LHCN-M2 (cell line): ENCODE data around the gene ZMYND8. TPM values are rescaled to one million over a fixed set of nuclear protein-coding genes. Genes with fewer than 3 reads are reported as not detected.
A peak's percentile ranks its signal among the peaks of the same experiment; 100 is the strongest.
"Not testable (repeated sequence)": the region's sequence is repeated elsewhere in the genome, so short reads cannot be mapped to it uniquely, and the experiment has no call there.

ENCODE experiments used
- DNase-seq: peaks from one replicate; pipeline ENCODE4 v3.0.0-alpha.2; 2012; ENCODE audit warnings: low read depth
- total RNA-seq: library from RNA; depleted of rRNA; stranded (reverse); fragments of >200 nt; gene quantifications from 2 replicates; pipeline ENCODE4 v1.2.3, GENCODE V29; 2014

The ZMYND8 gene
- total RNA-seq, 1 experiment from 2014 or later: 56.4 TPM

DNA sequence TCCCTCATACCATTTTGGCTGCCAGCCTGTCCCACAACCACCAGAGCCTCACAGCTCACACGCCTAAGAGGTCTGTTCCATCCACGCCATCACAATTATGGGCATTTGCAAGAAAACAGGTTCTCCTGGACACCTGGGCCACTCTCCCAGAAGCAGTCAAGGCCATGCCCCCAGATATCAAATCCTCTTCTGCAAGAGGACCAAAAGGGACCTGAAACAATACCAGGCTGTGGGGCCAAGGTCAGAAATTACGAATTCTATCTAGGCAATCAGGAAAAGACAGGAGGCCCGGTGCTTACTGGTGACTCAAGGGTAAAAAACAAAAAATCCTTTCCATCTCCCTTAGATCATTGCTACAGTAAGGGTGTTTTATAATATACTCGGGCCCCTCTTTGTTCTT is 69.8 kb downstream of the ZMYND8 start:
- DNase-seq: no peak

DNA sequence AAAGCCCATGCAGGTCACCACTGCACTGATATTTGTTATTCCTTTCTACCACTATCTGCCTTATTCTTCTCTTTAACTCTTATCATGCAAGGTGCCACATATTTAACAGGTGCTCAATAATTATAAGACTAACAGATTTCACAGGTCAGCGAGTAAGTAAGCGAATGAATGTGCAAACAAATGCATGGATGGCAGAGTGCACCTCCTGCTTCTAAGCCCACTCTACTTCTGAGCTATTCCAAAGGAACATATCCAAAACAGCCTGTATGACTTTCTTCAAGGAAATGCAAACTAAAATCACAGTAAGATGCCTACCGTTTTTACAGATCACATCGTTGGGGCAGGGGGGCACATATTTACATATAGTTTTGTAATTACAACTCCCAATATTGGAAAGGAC is 71.3 kb downstream of the ZMYND8 start:
- no peak for DNase-seq

GRCh38 chr20:47284373-47284772 is 72.1 kb downstream of the ZMYND8 start:
- no peak for DNase-seq

DNA sequence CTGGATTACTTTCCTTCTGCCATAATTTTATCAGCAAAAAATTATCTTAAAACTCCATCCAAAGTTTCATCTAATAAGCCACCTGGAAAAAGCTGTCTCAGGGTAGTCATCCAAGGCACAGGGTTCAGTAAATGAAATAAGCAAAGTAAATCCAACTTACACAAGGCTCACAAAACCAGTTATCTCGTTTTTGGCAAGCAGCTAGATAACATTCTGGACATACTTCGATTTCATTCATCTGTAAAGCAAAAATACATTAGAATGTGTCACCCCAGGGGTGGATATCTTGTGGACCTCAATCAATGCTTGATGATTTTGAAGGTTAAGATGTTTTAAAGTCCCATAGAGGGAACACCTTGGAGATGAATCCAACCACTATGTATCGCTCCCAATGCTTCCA is 73.1 kb downstream of the ZMYND8 start:
- DNase-seq: no peak

DNA sequence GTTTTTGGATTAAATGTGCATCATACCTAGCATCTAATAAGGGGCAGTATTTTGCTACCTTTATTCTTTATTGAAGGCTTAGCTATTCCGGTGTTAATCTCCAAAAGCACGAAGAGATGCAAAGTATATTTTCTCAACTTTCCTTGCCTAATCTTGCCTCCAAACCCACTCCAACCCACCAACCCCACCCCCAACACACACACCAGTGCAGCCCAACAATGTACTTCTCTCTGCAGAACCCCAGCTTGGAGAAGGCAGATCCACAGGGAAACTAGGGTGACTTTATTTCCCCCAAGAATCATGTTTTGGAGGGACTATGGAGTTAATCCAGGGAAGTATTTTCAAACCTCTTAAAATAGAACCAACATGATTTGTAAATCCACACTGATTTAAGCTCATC is 73.6 kb downstream of the ZMYND8 start:
- no peak for DNase-seq

- no peak for DNase-seq
Observed at GRCh38 chr20:47281376-47281775, 75.1 kb downstream of the ZMYND8 start.

GRCh38 chr20:47280668-47281067 is 75.8 kb downstream of the ZMYND8 start:
- DNase-seq: no peak

DNA sequence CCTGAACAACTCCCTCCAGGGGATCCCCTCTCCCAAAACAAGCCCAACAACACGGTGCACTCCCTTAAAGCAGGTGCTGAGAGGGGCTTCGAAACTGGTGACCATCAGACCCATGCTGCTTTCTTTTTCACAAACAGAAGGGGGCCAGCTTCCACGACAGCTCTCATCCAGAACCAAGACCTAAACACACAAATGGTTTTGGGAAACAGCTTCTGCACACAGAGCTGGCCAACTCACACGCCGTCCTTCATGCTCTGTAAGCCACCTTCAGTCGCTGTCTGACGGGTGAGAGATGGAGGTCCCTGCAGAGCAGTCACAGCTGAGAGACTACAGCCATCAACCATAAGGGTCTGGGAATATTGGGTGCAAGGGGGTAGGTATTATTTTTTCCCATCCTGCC is 76.3 kb downstream of the ZMYND8 start:
- no peak for DNase-seq

DNA sequence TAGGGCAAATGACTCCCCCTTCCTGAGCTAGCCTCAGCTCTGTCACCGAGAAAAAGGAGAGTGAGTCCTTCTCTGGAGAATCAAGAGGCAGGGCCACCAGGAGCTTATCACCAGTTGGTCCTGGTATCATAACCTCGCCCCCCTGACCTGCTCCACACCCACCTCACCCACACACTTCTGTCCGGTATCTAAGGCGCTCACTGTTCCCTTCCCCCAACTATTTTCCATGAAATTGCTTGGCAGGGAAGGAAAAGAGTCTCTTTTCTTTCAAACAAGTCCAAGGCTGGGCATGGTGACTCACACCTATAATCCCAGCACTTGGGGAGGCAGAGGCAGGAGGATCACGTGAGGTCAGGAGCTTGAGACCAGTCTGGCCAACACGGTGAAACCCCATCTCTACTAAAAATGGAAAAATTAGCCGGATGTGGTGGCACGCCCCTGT is 77.6 kb downstream of the ZMYND8 start:
- DNase-seq: peak; percentile 85

DNA sequence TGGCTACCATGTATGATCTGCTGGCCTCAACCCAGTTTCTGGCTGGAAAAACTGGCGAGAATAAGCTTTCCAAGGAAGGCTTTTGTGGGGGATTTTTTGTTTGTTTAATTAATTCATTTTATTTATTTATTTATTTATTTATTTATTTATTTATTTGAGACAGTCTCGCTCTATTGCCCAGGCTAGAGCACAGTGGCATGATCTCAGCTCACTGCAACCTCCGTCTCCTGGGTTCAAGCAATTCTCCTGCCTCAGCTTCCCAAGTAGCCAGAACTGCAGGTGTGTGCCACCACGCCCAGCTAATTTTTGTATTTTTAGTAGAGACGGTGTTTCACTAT is 79.0 kb downstream of the ZMYND8 start:
- DNase-seq: not testable (repeated sequence)

DNA sequence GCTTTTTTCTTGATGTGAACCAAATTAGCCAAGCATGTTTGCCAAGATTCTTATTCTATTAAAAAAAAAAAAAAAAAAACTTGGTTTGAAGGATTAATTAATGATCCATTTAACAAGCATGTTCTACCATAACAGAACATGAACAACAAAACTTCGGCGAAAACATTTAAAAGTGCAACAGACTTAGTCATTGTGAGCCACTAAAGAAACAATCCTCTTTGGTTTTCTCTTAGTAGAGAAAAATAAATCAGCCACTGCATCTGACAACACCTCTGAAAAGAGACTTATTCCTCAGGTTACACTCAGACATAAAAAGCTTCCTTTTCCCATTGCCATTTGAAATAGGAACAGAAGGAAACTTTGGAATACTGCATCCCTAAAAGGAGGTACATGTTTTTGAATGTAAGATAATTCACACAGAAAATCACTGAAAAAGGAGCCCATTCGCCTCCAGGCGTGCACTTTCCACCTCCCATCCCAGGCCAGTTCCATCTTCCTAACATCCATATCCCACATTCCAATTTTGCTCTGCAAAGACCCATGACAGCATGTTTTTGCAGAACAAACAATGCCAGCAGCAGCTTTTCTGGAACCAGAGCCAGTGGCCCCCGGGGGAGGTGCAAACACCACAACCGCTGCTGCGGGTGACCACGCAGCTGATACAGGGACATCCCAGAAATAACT is 79.5 kb downstream of the ZMYND8 start:
- DNase-seq: peak; percentile 61

- no peak for DNase-seq
Observed at GRCh38 chr20:47276251-47276650, 80.2 kb downstream of the ZMYND8 start.

- DNase-seq: no peak
Observed at GRCh38 chr20:47275548-47275947, 81.0 kb downstream of the ZMYND8 start.

GRCh38 chr20:47274401-47275108 is 81.9 kb downstream of the ZMYND8 start:
- DNase-seq: peak; percentile 95

DNA sequence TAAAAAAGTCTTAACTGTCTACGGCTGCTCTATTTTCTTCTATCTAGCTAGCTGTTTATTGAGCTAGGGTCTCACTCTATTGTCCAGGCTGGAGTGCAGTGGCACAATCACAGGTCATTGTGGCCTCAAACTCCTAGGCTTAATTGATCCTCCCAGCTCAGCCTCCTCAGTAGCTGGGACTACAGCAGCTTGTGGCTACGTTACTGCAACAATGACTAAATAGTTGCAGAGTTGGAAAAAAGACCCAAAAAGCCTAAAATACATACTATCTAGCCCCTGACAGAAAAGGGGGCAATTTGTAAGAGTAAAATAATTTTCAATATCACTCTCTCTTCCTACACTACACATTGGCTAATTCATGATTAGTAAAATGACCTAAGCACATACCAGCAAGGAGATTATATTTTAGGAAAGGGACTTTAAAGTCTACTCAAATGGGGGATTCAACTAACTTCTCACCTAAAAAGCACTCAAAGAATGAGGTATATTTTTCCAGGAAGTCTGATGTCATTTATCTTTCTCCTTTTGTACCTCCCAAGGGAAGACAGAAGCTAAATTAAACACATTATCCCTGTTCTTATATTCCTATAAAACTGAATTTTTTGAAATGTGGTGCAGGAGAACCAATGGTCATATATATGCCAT is 82.8 kb downstream of the ZMYND8 start:
- no peak for DNase-seq

GRCh38 chr20:47272893-47273590 is 83.5 kb downstream of the ZMYND8 start:
- DNase-seq: peak; percentile 66

DNA sequence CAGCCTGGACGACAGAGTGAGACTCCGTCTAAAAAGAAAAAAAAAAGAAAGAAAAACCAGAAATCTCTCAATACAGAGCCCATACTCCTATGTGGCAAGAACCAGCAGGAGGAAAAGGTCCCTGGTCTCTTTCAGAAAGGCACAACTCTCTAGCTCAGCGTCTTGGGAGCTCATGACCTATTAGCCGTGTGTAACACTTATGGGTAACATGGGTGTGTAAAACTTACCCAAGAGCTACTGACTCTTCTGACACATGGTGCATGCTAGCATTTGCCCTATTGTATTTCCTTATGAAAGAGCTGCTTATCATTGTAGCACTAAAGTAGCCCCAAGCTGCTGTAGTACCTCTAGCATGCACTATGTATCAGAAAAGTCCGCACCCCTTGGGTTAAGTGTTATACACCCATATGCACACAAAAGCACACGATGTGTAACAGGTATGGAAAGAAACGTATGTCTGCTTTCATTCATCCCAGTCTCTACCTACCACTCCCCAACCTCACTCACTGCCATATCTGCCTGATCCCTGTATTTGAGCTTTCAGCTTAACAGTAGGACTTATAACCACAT is 85.4 kb downstream of the ZMYND8 start:
- no peak for DNase-seq

DNA sequence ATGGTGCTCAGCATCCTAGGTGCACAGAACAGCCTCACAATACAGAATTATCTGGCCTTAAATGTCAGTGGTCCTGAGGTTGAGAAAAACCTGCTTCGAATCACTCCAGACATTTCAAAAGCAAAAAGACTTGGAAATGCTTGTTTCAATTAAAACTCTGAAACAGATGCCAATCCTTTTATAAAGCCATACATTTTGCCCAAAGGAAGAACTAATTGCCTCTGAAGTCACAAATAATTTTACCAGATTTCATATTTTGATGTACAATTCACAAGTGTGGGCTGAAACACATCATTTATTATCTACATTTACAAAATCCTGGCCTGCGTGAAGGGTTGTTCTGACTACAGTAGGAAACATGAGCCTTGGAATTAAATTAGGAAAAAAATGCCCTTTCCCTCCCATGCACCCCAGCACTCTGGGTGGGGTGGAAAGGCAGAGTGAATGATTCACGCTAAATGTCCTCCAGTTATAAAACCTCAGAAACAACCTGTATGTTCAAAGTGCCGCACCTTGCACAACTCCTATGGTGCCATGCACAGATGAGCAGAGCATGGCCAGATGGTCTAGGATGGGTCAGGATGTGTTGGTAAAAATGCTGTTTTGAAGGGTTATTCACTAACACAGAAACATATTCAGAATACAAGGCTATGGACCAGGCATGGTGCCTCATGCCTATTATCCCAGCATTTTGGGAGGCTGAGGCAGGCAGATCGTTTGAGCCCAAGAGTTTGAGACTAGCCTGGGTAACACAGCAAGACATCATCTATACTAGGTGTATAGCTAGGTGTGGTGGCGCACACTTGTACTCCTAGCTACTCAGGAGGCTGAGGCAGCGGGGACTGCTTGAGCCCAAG is 87.0 kb downstream of the ZMYND8 start:
- DNase-seq: no peak

DNA sequence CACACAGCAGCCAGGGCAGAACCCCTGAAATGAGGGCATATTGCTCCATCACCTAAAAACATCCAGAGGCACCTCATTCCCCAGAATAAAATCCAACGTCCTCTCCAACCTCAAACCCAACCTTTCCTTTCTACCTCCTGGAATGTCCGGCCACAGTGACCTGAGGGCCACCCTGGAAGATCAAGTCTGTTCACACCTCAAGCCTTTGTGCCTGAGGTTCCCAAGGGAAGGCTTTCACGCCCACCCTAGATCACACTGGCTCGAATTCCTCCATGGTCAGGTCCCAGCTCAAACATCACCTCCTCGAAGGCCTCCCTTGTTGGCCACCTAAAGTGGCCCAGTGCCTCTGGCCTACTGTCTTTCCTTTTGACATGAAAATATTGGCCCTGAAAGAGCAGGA is 88.9 kb downstream of the ZMYND8 start:
- no peak for DNase-seq

DNA sequence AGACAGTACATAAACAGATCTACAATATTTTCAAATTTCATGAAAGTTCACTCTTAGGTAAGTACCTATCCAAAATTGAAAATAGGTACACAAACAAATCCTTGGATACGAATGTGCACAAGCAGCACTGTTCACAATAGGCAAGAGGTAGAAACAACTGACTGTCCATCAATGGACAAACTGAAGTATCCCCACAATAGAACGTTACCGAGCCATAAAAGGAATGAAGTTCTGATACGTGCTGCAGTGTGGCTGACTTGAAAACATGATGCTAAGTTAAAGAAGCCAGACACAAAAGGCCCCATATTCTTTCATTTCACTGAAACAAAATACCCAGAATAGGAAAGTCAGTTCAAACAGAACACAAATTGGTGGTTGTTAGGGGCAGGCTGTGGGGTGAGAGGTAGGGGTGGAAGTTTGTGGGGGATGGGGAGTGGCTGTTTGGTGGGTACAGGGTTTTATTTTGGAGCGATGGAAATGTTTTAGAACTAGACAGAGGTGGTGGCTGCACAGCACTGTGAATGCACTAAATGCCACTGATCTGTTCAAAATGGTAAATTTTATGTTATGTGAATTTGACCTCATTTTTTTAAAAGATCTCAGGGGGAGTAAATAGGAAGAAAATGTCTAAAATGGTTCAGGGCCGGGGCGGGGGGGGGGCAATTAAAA is 89.5 kb downstream of the ZMYND8 start:
- DNase-seq: no peak
